PFSK-1 (cell line): ENCODE results near the gene SHOC1.

Experiments used
- FOXP2 ChIP-seq: optimal IDR thresholded peaks from 2 replicates; pipeline ENCODE3; 2011; ENCODE audit warnings: borderline replicate concordance, control low read depth, inconsistent platforms; ENCODE audit not compliant: insufficient read depth; ENCODE audit errors: extremely low read length, extremely low read depth
- POLR2AphosphoS5 ChIP-seq: IDR thresholded peaks from 2 replicates; pipeline ENCODE4 v1.6.1; 2012; ENCODE audit warnings: low read depth, mild to moderate bottlenecking, control low read depth, low read length, moderate library complexity
- REST ChIP-seq, 2 experiments: IDR thresholded peaks; 2 replicates each; pipeline versions ENCODE4 v1.6.1 to v1.8.0; 2011 to 2012; ENCODE audit warnings: low read depth in 2 of 2, low read length in 2 of 2, control low read depth in 1 of 2, inconsistent platforms in 1 of 2, mild to moderate bottlenecking in 1 of 2, moderate library complexity in 1 of 2; ENCODE audit not compliant: insufficient read depth in 1 of 2
- SIN3A ChIP-seq: IDR thresholded peaks from 2 replicates; pipeline ENCODE4 v1.6.1; 2012; ENCODE audit warnings: mild to moderate bottlenecking, low read length, moderate library complexity, borderline replicate concordance; ENCODE audit not compliant: insufficient read depth
- TAF1 ChIP-seq: IDR thresholded peaks from 2 replicates; pipeline ENCODE4 v1.6.1; 2012; ENCODE audit warnings: low read length, control low read depth, borderline replicate concordance; ENCODE audit not compliant: insufficient read depth

Gene SHOC1

GRCh38 chr9:111799915-111800526 lies 5.3 kb upstream of the SHOC1 start:
- TF ChIP-seq POLR2AphosphoS5 (no peak), REST (IDR thresholded peaks at IDR 0.05; ENCODE audit: insufficient read depth in 1 of 2, low read depth in 2 of 2, low read length in 2 of 2) (no peak), TAF1 (no peak), FOXP2 (no peak), SIN3A (no peak)

GRCh38 chr9:111799506-111799905 lies 4.8 kb upstream of the SHOC1 start:
- TF ChIP-seq TAF1 (no peak), POLR2AphosphoS5 (no peak), SIN3A (no peak), FOXP2 (no peak), REST (IDR thresholded peaks at IDR 0.05; ENCODE audit: insufficient read depth in 1 of 2, low read depth in 2 of 2, low read length in 2 of 2) (no peak)

GRCh38 chr9:111798786-111799185 lies 4.0 kb upstream of the SHOC1 start:
- no peak for TF ChIP-seq TAF1
- TF ChIP-seq POLR2AphosphoS5, result no peak
- no peak for TF ChIP-seq REST (IDR thresholded peaks at IDR 0.05; ENCODE audit: insufficient read depth in 1 of 2, low read depth in 2 of 2, low read length in 2 of 2)
- TF ChIP-seq SIN3A, result no peak
- TF ChIP-seq FOXP2, result no peak

GRCh38 chr9:111795557-111795839 lies 761 bp upstream of the SHOC1 start:
- TF ChIP-seq SIN3A (no peak), POLR2AphosphoS5 (no peak), REST (IDR thresholded peaks at IDR 0.05; ENCODE audit: insufficient read depth in 1 of 2, low read depth in 2 of 2, low read length in 2 of 2) (no peak), FOXP2 (no peak), TAF1 (no peak)

- TF ChIP-seq TAF1 (no peak), SIN3A (no peak), POLR2AphosphoS5 (no peak), FOXP2 (no peak), REST (IDR thresholded peaks at IDR 0.05; ENCODE audit: insufficient read depth in 1 of 2, low read depth in 2 of 2, low read length in 2 of 2) (no peak)
These were observed 4.9 kb downstream of the SHOC1 start for GRCh38 chr9:111789881-111790280.
